Adrenal gland (tissue), 12 donors: ENCODE measurements around the gene NAA10. TPM values are rescaled to one million over a fixed set of nuclear protein-coding genes. Genes with fewer than 3 reads are reported as not detected.

Source experiments
- DNase-seq, 7 donors: peaks; one replicate each; pipeline ENCODE4 v3.0.0-alpha.2; 2019 to 2020
- H3K27ac ChIP-seq, 5 donors: fragments of 200-600 bp; sonication (generic) in 4 of 5; 1 replicate in 3 of 5; 2 replicates in 2 of 5; pipeline versions ENCODE4 v1.5.1 to v1.8.0; 2016 to 2020; ENCODE audit warnings: mild to moderate bottlenecking in 1 of 5
- H3K27me3 ChIP-seq: fragments of 200-600 bp; 2 replicates; pipeline ENCODE4 v1.8.0; 2021
- H3K36me3 ChIP-seq, 2 donors: fragments of 200-600 bp; replicated peaks in 1 of 2; 1 replicate in 1 of 2; 2 replicates in 1 of 2; pipeline versions ENCODE4 v1.5.1 to v1.8.0; 2018 to 2022
- H3K4me1 ChIP-seq, 2 donors: fragments of 200-600 bp; replicated peaks in 1 of 2; 1 replicate in 1 of 2; 2 replicates in 1 of 2; pipeline versions ENCODE4 v1.5.1 to v1.8.0; 2018 to 2021
- H3K4me3 ChIP-seq, 4 donors: fragments of 200-600 bp; sonication (generic) in 3 of 4; one replicate each; pipeline ENCODE4 v1.5.1; 2016 to 2018
- H3K9me3 ChIP-seq, 3 donors: fragments of 200-600 bp; sonication (generic) in 1 of 3; replicated peaks in 1 of 3; 1 replicate in 2 of 3; 2 replicates in 1 of 3; pipeline versions ENCODE4 v1.5.1 to v1.8.0; 2016 to 2021
- CTCF ChIP-seq, 6 experiments: fragments of 450-650 bp in 4 of 6; fragments of 200-600 bp in 2 of 6; sonication (generic) in 1 of 6; IDR thresholded peaks; 1 replicate in 5 of 6; 2 replicates in 1 of 6; pipeline versions ENCODE4 v1.5.1 to v1.8.0; 2016 to 2021; ENCODE audit warnings: antibody characterized with exemption in 6 of 6, mild to moderate bottlenecking in 2 of 6, moderate library complexity in 1 of 6
- POLR2A ChIP-seq, 2 donors: fragments of 450-650 bp; IDR thresholded peaks; one replicate each; pipeline ENCODE4 v1.6.1; 2017; ENCODE audit warnings: antibody characterized with exemption in 2 of 2, mild to moderate bottlenecking in 2 of 2, moderate library complexity in 1 of 2
- WGBS, 4 donors: extraction: QIAGEN DNeasy Blood & Tissue Kit in 2 of 4; methylation state at CpG; one replicate each; pipeline versions ENCODE4 v1.1.5 to v1.1.7; 2013 to 2017; 5-methylcytosine and 5-hydroxymethylcytosine counted together
- intact Hi-C, 2 donors: fragments of 100-400 bp; cut with DNase I; formaldehyde crosslinking; loops; one replicate each; pipeline versions ENCODE4 v1.14.1 to v1.15.0; 2022 to 2023
- polyA plus RNA-seq, 3 donors: library from polyadenylated mRNA; stranded (reverse); fragments of 200-250 nt in 2 of 3; fragments of 350-450 nt in 1 of 3; fragmentation: Illumina TruSeq in 1 of 3; extraction: RNeasy Lipid Tissue Mini Kit (QIAGEN cat#74804) in 1 of 3; gene quantifications; one replicate each; pipeline ENCODE4 v1.2.3, GENCODE V29; 2013 to 2014
- total RNA-seq, 9 donors: library from RNA; depleted of rRNA in 4 of 9; stranded (reverse); fragments of >200 nt in 4 of 9; fragments of 120-200 nt in 1 of 9; fragmentation: NEBNext Ultra II Directional in 1 of 9; extraction: Animal tissue kit (Norgen Biotek cat#: 25700) in 1 of 9; gene quantifications; one replicate each; pipeline versions ENCODE4 v1.1.0 to v1.2.4, GENCODE V29; 2013 to 2023
- donor health status: healthy with polysubstance abuse.
- donor health status: Bipolar disorder and iron deficiency.
- donor health status: DM: yes; HTN: yes; CAD: no.
- donor health status: DM: no; HTN: no; CAD: no.
- donor health status: DM: no; HTN: no; CAD: no.
- donor health status: DM: yes; HTN: yes; CAD: no.

Gene NAA10
- total and polyA plus RNA-seq, 12 donors: 60.0 to 287 (median 97.8) TPM

- no peaks in the 10 kb centered on the region for H3K9me3 ChIP-seq
- H3K4me1 ChIP-seq: peaks cover 10 to 32% of the 10 kb centered on the region in 2 donors
- no peak for TF ChIP-seq POLR2A (IDR thresholded peaks at IDR 0.05)
- no peak for TF ChIP-seq CTCF (IDR thresholded peaks at IDR 0.05)
- 86 to 96% (median 88%) methylated on average over 8 to 13 of the region's 13 CpGs for WGBS, 4 donors
- no peak overlapping the region for H3K27ac ChIP-seq
- no peak overlapping the region for H3K4me3 ChIP-seq
- H3K27me3 ChIP-seq: no peaks in the 10 kb centered on the region
- peaks cover 0 to 22% of the 10 kb centered on the region in 2 donors for H3K36me3 ChIP-seq
- no peak for DNase-seq
- intact Hi-C loops: no loop called here
Observed at GRCh38 chrX:153932220-153932915, 2.5 kb downstream of the NAA10 start.

GRCh38 chrX:153931748-153932147 is 3.1 kb downstream of the NAA10 start:
- H3K27ac ChIP-seq: no peak overlapping the region
- TF ChIP-seq CTCF (IDR thresholded peaks at IDR 0.05) (no peak), POLR2A (IDR thresholded peaks at IDR 0.05) (no peak)
- H3K27me3 ChIP-seq: no peaks in the 10 kb centered on the region
- H3K9me3 ChIP-seq: no peaks in the 10 kb centered on the region
- intact Hi-C loops: no loop called here
- H3K36me3 ChIP-seq: peaks cover 0 to 22% of the 10 kb centered on the region in 2 donors
- no peak overlapping the region for H3K4me3 ChIP-seq
- peaks cover 16 to 38% of the 10 kb centered on the region in 2 donors for H3K4me1 ChIP-seq
- no peak for DNase-seq
- WGBS, 4 donors: 83 to 88% (median 88%) methylated on average over 13 of the region's 13 CpGs; no CpG with 5 or more reads in 1 of the 4 donors

GRCh38 chrX:153931151-153931550 is 3.7 kb downstream of the NAA10 start:
- DNase-seq: no peak
- TF ChIP-seq CTCF (IDR thresholded peaks at IDR 0.05): no peak
- TF ChIP-seq POLR2A (IDR thresholded peaks at IDR 0.05): no peak
- Histone ChIP-seq H3K9me3 (no peaks in the 10 kb centered on the region), H3K27me3 (no peaks in the 10 kb centered on the region), H3K4me3 (no peak overlapping the region), H3K36me3 (peaks cover 0 to 22% of the 10 kb centered on the region in 2 donors), H3K27ac (no peak overlapping the region), H3K4me1 (peaks cover 21 to 44% of the 10 kb centered on the region in 2 donors)
- intact Hi-C loops: no loop called here
- 82 to 89% (median 87%) methylated on average over 5 to 8 of the region's 8 CpGs; no CpG with 5 or more reads in 1 of the 4 donors for WGBS, 4 donors

GRCh38 chrX:153930011-153930910 is 4.6 kb downstream of the NAA10 start:
- TF ChIP-seq POLR2A (IDR thresholded peaks at IDR 0.05) (no peak), CTCF (IDR thresholded peaks at IDR 0.05) (no peak)
- H3K4me1 ChIP-seq: peaks cover 21 to 44% of the 10 kb centered on the region in 2 donors
- intact Hi-C loops: no loop called here
- H3K4me3 ChIP-seq: no peak overlapping the region
- DNase-seq: no peak
- no peaks in the 10 kb centered on the region for H3K9me3 ChIP-seq
- H3K27me3 ChIP-seq: no peaks in the 10 kb centered on the region
- WGBS, 4 donors: 80 to 86% (median 83%) methylated on average over 16 to 31 of the region's 31 CpGs
- H3K27ac ChIP-seq: peak overlapping the region in 2 of 5 donors; percentile 5 to 61
- peaks cover 0 to 22% of the 10 kb centered on the region in 2 donors for H3K36me3 ChIP-seq
